Kasumi-1 (cell line): ENCODE results near the gene UGT2B17.
"Not testable (repeated sequence)": the region's sequence is repeated elsewhere in the genome, so short reads cannot be mapped to it uniquely, and the experiment has no call there.

Source experiments
- DNase-seq, 2 experiments: peaks; one replicate each; lab custom pipeline; 2025; lab: John Stamatoyannopoulos, UW

UGT2B17 gene

GRCh38 chr4:68576272-68577125 is at the start of gene UGT2B17:
Gene UGT2B17 (minus strand): TSS chr4:68576322. CDS start chr4:68568484, 7,838 bp downstream.
- DNase-seq = no peak

GRCh38 chr4:68622731-68623130 is 46.6 kb upstream of the UGT2B17 start:
- DNase-seq = not testable (repeated sequence)

- no peak for DNase-seq
Measured at GRCh38 chr4:68617003-68617698, 41.0 kb upstream of the UGT2B17 start.

GRCh38 chr4:68615699-68616422 is 39.7 kb upstream of the UGT2B17 start:
- no peak for DNase-seq

- DNase-seq = no peak
Measured at GRCh38 chr4:68613752-68614151, 37.6 kb upstream of the UGT2B17 start.

GRCh38 chr4:68606240-68606639 is 30.1 kb upstream of the UGT2B17 start:
- no peak for DNase-seq

- DNase-seq = no peak
Measured at GRCh38 chr4:68599150-68599549, 23.0 kb upstream of the UGT2B17 start.

- no peak for DNase-seq
Measured at GRCh38 chr4:68597482-68597881, 21.4 kb upstream of the UGT2B17 start.

GRCh38 chr4:68594678-68595077 is 18.6 kb upstream of the UGT2B17 start:
- DNase-seq = no peak

GRCh38 chr4:68593112-68593511 is 17.0 kb upstream of the UGT2B17 start:
- no peak for DNase-seq

GRCh38 chr4:68592673-68593072 is 16.6 kb upstream of the UGT2B17 start:
- DNase-seq = no peak

GRCh38 chr4:68591204-68591603 is 15.1 kb upstream of the UGT2B17 start:
- no peak for DNase-seq

GRCh38 chr4:68589790-68590189 is 13.7 kb upstream of the UGT2B17 start:
- DNase-seq = no peak

- no peak for DNase-seq
Measured at GRCh38 chr4:68582339-68582717, 6.2 kb upstream of the UGT2B17 start.

GRCh38 chr4:68581383-68582338 is 5.5 kb upstream of the UGT2B17 start:
- DNase-seq = no peak

GRCh38 chr4:68577590-68577989 is 1.5 kb upstream of the UGT2B17 start:
- no peak for DNase-seq

GRCh38 chr4:68575636-68576035 is 486 bp downstream of the UGT2B17 start:
- DNase-seq = not testable (repeated sequence)

- no peak for DNase-seq
Measured at GRCh38 chr4:68575081-68575480, 1.0 kb downstream of the UGT2B17 start.

GRCh38 chr4:68572653-68573170 is 3.4 kb downstream of the UGT2B17 start:
- DNase-seq = no peak

GRCh38 chr4:68570122-68570507 is 6.0 kb downstream of the UGT2B17 start:
- DNase-seq = no peak

GRCh38 chr4:68569466-68570121 is 6.5 kb downstream of the UGT2B17 start:
- DNase-seq = no peak
